NCI-H748 (cell line): ENCODE data around the gene CCDC190.
A peak's percentile ranks its signal among the peaks of the same experiment; 100 is the strongest.
"Not testable (repeated sequence)": the region's sequence is repeated elsewhere in the genome, so short reads cannot be mapped to it uniquely, and the experiment has no call there.

Experiments
- DNase-seq: peaks from one replicate; lab custom pipeline; 2025; ENCODE audit not compliant: unreplicated experiment; lab: John Stamatoyannopoulos, UW

CCDC190 gene

GRCh38 chr1:162838863-162839262 is 22.1 kb downstream of the CCDC190 start:
- no peak for DNase-seq

GRCh38 chr1:162835157-162835899 is 25.6 kb downstream of the CCDC190 start:
- DNase-seq = no peak

GRCh38 chr1:162832470-162832869 is 28.5 kb downstream of the CCDC190 start:
- no peak for DNase-seq

GRCh38 chr1:162829268-162829667 is 31.7 kb downstream of the CCDC190 start:
- no peak for DNase-seq

GRCh38 chr1:162823771-162824525 is 37.0 kb downstream of the CCDC190 start:
- DNase-seq = no peak

GRCh38 chr1:162823231-162823630 is 37.7 kb downstream of the CCDC190 start:
- DNase-seq = no peak

GRCh38 chr1:162822391-162823200 is 38.4 kb downstream of the CCDC190 start:
- DNase-seq = peak; percentile 86

- DNase-seq = not testable (repeated sequence)
These were observed 42.3 kb downstream of the CCDC190 start for GRCh38 chr1:162818666-162819065.

GRCh38 chr1:162818136-162818535 is 42.8 kb downstream of the CCDC190 start:
- DNase-seq = not testable (repeated sequence)

- not testable (repeated sequence) for DNase-seq
These were observed 48.6 kb downstream of the CCDC190 start for GRCh38 chr1:162812357-162812756.

- DNase-seq = not testable (repeated sequence)
These were observed 53.5 kb downstream of the CCDC190 start for GRCh38 chr1:162807503-162807902.
